HG02885 (cell line): ENCODE results near the gene TIMM22.
A peak's percentile ranks its signal among the peaks of the same experiment; 100 is the strongest.
"Not testable (repeated sequence)": the region's sequence is repeated elsewhere in the genome, so short reads cannot be mapped to it uniquely, and the experiment has no call there.

ENCODE experiments used
- ATAC-seq: cut with Tn5 transposase; IDR thresholded peaks from one replicate; pipeline ENCODE4 v1.9.1; 2021; ENCODE audit warnings: mild to moderate bottlenecking; ENCODE audit not compliant: unreplicated experiment, poor library complexity

TIMM22 gene

DNA sequence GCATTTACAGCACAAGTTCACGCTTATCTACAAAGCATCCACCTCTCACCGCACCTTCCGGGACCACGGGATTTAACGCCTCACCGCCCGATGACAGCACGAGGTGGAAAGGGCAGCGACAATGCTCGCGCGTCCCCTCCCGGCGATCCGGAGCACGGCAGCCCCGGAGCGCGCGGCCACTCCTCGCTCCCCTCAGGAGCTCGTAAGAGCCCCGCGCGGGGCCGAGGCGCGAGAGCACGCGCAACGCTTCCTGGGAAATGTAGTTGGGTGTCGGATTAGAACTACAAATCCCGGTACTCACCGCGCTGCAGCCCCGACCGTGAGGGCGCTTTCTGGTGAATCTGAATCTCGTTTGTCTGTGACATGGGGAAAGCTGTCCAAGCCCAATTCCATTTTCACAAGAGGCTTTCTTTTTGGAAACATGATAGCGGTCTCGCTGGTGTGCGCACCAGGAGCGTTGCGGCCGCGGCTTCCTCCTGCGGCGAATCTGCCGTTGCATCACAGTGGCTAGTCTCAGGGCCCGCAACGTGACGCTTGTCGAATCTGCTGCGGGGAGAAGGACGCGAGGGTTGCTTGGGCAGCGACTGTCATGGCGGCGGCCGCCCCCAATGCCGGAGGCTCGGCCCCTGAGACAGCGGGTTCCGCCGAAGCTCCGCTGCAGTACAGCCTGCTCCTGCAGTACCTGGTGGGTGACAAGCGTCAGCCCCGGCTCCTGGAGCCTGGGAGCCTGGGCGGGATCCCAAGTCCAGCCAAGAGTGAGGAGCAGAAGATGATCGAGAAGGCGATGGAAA, at the start of gene TIMM22:
Gene TIMM22 (plus strand): TSS at position 576 of the 791 bp plus-strand sequence. CDS start 14 bp downstream, at position 590.
- ATAC-seq, result peak; percentile 86

DNA sequence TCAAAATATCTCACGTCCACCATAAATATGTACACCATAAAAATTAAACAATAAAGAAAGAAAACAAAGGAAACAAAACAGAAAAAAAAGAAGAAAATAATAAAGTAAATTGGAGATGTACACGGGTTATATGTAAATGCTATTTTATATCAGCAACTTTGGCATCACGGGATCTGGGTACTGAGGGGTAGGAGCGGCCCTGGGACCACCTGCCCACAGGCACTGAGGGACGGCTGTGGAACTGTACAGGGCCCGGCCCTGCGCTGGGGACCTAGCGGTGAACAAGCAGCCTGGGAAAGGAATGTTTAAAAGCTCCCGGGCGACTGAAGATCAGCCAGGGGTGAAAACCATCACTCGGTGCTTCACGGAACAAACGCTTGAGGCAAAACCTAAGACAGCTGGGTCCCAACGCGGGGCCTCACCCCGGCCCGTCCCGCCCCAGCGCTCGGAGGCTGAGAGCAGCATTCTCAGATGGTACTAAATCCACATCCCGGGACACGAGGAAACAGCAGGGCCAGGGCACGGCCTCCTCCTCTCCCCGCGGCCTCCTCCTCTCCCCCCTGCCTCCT, 48.6 kb upstream of the TIMM22 start:
- no peak for ATAC-seq

DNA sequence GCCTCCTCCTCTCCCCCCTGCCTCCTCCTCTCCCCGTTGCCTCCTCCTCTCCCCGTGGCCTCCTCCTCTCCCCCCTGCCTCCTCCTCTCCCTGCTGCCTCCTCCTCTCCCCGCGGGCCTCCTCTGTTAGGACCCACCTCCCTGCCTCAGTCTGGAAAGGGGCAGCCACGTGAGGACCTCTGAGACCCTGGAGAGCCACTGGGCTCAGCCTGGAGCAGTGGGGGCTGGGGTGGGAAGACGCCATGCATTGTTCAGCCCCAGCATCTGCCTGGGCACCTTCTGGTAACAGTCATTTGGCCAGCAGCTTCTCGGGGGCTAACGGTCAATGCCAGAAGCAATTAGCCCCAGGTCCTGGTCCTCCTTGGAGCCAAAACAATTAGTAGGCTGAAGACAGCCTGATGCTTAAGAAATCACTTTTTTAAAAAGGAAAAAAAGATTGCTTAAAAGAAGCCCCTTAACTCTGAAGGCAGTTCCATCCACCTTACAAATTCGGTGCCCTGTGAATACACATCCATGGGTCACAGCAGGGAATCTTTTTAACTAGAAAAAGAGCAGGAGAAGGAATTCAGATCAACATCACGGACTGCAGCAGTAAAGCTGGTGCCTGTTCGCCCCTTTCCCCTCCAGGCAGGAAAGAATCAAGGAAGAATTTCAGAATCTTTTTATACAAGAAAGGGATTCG, 47.2 kb upstream of the TIMM22 start:
- no peak for ATAC-seq

DNA sequence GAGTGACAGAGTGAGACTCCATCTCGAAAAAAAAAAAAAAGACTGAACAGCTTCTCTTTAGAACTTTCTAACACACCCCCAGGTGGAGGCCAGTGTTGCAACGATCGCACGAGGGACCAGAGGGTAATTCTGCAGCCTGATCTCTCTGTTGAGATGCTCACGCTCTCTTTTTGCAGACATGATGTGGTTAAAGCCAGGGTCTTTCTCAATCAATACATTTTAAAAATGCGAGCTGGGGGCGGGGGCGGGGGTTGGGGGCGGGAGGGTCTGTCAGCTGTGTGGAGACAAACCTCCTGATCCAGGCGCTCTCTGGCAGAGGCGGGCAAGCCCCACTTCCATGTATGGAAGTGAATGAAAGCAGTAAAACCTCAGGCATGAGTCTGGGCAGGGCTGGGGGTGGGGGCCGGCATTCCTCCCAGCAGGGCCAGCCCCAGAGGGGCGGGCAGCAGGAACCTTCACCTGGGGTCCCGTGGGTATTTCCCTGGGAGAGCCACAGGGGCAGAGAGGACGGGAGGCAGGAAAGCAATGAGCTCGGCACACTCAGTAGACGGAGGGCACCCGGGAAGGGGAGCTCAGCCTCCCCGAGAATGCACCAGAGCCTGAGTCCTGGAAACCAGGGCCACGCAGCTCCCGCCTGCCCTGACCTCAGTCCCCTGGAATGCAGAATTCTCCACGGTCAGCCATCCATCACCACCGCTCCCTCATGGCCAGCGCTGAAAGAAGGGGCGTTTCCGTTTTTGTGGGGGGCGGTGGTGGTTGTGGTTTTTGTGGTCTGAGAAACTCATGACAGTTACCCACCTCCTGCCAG, 45.4 kb upstream of the TIMM22 start:
- ATAC-seq, result no peak

DNA sequence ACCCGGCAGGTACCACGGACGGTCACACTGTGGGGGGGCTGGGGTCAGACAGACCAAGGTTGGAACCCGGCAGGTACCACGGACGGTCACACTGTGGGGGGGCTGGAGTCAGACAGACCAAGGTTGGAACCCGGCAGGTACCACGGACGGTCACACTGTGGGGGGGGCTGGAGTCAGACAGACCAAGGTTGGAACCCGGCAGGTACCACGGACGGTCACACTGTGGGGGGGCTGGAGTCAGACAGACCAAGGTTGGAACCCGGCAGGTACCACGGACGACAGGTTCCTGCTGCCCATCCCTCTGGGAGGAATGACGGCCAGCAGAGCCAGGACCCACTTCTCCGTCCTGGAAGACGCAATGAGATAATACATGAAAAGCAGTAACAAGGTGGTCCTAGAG, 44.3 kb upstream of the TIMM22 start:
- ATAC-seq, result not testable (repeated sequence)

DNA sequence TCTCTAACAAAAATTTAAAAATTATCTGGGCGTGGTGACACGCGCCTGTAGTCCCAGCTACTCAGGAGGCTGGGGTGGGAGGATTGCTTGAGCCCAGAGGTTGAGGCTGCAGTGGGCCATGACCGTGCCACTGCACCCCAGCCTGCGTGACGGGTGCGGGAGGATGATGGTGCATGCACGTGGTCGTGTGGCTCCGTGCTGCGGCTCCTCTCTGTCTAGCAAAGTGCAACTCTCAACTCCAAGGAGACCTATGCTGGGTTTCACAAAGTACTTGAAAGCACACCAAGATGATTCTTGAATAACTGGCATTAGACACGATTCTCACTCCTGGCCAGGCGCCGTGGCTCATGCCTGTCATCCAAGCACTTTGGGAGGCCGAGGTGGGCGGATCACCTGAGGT, 43.2 kb upstream of the TIMM22 start:
- ATAC-seq, result no peak

DNA sequence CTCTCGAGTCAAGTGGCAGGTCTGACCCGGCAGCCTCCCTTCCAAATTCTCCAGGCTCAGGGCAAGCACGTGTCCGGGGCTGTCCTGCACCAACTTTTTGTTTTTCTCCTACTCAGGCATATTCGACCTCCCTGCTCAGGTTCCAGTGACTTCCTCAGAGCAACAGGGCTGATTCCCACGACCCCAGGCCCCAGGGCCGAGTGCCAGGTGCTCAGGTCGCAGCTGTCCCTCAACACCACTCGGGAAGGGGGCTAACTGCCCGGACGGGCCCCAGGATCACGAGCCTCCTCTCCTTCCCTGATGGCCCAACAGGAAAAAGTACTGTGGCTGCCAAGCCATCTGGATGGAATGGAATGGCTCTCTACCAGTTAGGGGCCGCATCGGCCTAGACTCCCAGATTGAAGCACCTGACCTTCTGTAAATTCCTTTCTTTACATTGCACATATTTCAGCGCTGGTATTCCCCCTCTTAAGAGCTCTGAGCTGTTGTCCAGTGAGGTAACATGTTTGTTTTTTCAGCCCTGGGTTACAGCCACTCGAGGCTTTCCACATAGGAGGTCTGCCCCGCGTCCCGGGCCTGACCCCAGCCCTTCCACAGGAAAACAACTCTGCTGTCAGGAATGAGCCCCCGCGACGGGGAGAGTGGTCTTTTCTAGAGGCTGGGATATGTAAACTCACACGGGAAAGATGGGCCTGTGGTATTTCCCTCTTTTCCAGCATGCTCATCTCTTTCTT, 42.3 kb upstream of the TIMM22 start:
- no peak for ATAC-seq

DNA sequence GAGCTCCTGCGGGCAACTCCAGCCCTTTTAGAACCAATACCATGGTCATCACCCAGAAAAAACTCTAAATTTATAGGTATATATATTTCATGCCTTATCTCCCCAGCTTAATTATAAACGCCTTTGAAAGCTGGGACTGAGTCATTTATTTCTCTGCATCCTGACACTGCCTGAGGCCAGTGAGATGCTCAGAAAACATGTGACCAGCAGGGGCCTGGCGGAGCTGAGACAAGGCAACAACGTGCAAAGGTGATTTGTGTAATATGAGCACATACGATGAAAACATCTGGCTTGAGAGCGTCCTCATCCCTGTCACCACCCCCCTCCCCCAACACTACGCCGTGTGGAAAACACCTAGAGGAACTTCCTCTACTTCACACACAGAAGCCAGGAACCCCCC, 40.0 kb upstream of the TIMM22 start:
- no peak for ATAC-seq

DNA sequence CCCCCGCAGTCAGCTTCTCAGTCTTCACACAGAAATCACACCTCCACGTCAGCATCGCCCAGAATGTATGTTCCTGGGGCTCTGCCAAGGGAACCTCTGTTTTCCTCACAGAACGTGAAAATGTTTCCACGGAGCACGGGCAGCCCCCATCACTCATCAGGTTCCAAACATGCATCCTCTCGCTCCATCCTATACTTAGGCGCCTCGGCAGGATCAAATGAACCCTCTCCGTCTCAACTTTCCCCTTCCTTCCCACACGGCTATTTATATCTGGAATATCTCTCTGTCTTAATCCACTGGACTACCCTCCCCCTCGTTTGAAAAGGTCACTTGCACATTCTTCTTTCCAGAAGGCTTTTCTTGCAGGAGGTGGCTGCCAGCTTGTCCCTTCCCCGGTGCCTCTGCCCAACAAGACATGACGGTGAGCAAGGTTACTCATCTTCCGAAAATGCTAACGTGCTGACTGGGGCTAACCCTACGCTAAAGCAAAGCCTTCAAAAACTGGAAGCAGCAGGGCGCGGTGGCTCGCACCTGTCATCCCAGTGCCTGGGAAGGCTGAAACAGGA, 39.0 kb upstream of the TIMM22 start:
- no peak for ATAC-seq

DNA sequence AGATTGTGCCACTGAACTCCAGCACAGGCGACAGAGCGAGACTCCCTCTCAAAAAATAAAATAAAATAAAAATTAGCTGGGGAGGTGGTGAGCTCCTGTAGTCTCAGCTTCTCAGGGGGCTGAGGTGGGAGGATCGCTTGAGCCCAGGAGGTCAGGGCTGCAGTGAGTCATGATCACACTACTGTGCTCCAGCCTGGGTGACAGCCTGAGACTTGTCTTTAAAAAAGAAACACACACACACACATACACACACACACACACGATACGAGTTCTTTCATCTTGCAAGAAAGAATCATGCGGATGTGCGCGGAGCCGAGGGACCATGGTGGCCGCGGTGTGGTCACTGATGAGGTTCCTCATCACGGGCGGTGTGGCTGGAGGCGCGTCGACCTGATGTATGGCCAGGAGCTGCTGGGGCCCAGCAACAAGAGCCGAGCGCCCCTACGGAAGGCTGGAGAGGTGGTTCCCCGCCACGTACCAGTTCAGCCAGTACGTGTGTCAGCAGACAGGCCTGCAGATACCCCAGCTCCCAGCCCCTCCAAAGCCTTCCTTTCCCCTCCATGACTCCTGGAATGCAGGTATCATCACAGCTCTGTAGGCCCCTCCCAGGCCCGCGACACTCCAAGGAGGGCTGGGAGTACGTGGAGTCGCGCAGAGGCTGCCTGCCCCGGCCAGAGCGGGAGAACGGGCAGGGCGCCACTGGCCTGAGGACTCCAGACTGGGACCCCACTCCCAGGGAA, 38.0 kb upstream of the TIMM22 start:
- no peak for ATAC-seq

DNA sequence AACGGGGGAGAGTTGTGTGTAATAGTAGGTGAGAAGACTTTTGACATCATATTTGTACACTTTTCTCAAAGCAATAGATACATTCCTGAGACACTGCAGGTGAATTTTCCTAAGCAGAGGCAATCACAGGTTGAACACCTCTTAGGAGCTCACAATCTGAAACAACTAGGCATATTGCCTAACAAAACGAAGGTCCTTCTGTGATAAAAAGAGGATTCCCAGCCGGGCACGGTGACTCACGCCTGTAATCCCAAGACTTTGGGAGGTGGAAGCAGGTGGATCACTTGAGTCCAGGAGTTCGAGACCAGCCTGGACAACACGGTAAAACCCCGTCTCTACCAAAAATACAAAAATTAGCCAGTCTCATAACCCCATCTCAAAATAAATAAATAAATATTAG, 34.8 kb upstream of the TIMM22 start:
- ATAC-seq, result no peak

DNA sequence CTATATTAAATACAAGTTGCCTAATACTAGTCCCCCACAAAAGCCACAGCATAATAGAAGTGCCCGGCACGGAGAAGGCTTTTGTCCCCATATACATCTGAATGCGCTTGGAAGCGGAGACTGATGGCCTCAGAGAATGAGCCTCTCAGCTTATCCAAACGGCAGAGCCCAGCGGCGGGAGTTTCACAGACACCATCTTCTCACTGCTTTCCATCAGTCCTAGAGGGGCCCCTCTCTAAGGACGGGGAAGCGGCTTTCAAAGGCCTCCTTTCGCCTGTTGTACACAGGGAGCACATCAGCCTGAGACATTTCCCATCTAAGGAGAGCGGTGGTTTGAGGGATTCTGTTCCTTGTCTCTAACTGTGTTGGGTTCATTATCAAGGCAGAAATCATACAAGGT, 34.3 kb upstream of the TIMM22 start:
- no peak for ATAC-seq

DNA sequence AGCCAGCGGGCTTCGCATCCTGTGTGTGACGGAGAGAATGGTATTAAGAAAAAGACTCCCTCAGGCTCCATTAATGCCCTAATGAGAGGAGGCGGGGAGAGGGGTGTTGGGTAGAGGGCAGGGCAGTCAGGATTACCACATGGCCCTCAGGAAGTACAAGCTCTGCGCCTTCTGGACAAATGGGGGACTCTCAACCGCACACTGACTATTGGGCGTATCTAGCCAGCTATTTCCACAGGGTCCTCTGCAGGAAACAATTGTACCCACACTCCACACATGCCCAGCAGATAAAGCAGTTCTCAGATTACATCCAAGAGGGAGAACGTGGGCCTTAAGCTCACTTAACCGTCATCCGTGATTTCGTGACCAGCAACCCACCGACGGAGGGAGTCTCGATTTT, 32.1 kb upstream of the TIMM22 start:
- no peak for ATAC-seq

DNA sequence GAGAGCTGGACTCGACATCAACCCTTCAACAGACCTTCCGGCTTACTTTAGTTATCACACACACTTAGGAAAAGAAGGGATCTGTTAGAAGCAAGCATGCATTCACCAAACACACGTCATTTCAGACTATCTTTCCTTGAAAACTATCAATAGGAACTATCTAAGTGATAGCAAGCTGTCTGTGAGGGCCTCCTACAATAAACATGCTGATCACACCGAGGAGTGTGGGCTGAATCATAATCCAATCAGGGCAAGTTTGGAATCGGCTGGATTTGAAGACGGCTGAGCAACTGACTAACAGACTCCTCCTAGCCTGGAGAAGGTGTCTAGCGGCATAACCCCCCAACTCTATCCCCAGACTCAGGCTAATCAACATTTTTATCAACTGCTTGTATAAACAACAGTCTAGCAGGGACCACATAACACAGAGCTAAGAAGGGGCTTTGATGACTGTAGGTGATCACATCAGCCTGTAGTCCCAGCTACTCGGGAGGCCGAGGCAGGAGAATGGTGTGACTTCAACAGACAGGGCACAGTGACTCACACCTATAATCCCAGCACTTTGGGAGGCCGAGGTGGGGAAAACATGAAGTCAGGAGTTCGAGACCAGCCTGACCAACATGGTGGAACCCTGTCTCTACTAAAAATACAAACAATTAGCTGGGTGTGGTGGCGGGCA, 31.5 kb upstream of the TIMM22 start:
- no peak for ATAC-seq

DNA sequence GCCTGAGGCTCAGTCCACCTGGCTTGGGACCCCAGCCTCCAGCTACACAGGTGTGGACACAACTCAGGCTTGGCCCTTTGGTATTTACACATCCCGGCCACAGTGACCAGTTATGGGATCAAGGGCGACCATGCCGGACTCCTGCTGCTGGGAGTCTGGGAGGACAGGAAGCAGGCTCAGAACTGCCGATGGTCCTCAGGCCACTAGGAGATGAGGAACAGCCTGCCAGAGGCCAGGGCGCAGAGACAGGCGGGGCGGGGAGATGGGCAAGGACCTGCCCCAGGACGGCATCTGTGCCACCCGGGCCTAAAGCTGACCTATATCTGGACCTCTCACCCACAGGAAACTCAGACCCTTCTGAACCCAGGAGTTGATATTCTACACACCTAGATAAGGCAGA, 29.8 kb upstream of the TIMM22 start:
- no peak for ATAC-seq

DNA sequence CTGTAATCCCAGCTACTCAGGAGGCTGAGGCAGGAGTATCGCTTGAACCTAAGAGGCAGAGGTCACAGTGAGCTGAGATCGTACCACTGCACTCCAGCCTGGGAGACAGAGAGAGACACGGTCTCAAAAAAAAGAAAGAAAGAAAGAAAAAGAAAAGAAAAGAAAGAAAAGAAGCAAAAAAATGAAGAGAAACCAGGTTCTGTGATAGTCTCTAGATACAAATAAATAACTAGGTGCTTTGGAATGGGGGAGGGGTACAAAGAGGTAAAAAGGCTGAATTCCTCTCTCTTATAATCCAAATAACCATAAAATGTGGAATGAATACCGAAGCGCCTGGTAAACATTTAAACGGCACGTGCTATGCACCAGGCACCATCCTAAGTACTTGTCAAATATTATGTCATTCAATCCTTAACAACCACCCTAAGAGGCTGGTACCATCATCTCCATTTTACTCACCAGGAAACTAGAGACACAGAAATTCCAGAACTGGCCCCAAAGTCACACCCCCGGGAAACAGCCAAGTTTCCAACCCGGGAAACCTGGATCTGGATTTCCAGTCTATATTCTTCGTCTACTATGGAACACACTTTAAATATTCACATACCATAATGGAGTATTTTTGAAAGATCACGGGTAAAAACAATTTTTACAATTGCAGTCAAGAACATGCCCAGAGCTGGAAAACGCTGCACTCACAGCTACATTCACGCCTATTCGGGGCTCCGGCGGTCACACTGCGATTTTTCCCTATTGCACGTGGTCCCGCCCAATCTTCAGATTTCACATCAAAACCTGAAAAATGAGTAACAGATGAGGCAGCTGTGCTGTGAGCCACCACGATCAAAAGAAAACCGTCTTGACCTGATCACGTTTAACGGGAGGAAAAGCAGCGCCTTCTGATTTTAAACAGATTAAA, 27.9 kb upstream of the TIMM22 start:
- no peak for ATAC-seq

DNA sequence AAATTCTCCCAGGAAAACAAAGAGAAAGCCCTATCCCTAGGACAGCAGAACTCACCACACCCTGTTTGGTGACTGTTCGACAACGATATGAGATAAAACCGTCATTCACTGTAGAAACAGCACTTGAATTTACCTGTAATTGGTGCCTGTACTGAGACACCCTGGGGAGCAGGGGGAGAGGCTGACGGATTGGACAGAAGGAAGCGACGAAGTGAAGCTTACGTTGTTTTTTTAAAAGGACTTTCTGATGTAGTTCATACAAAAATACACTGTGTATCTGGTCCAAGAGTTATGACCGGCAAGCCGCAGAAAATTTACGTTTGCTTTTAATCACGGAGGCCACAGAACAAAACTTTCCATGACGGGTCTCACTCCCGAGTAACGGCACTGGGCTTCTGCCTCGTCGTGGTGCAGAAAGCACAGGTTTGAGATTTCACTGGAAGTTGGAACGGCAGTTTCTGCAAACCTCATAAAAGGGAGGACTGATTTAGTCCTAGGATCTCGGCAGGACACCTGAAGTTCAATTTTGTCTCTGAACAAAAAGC, 27.0 kb upstream of the TIMM22 start:
- no peak for ATAC-seq
